ENCODE measurements around the gene KIF3C.

KIF3C gene

GRCh38 chr2:25896308-25896707, 86.0 kb downstream of the KIF3C start (continued):
- TF ChIP-seq ZNF518A (tag by site-specific recombination; conservative IDR thresholded peaks at IDR 0.05; ENCODE audit: low read depth) (peak; percentile 89), ZNF629 (tag by site-specific recombination; IDR thresholded peaks at IDR 0.05) (peak; percentile 29; the same call in 1 of the 2 replicates), ZNF623 (tag by site-specific recombination; IDR thresholded peaks at IDR 0.05) (peak; percentile 68), ZNF394 (tag by site-specific recombination; IDR thresholded peaks at IDR 0.05; ENCODE audit: borderline replicate concordance) (peak; percentile 92)

- CTCF ChIA-PET, result no interaction called here
Observed at GRCh38 chr2:25895610-25896009, 86.7 kb downstream of the KIF3C start.

GRCh38 chr2:25895018-25895417, 87.3 kb downstream of the KIF3C start:
- H3K27ac ChIP-seq (ENCODE audit: extremely low read depth, low read depth, low read length), result no peak overlapping the region
- no peaks in the 10 kb centered on the region for H3K4me1 ChIP-seq (ENCODE audit: control insufficient read depth, insufficient read depth, low read length)
- TF ChIP-seq SP7 (tag by site-specific recombination; IDR thresholded peaks at IDR 0.05) (peak; percentile 40; the same call in 1 of the 2 replicates), ZNF16 (tag by site-specific recombination; IDR thresholded peaks at IDR 0.05; ENCODE audit: low read depth) (no peak)
- no peak overlapping the region for H3K4me3 ChIP-seq (ENCODE audit: low read depth, low read length)
- ChIA-PET POLR2A (interaction anchor here (1.2 to 1.6 kb wide), 2 partner anchors 16 to 17 kb away, joined by 4 to 6 read pairs; partner anchors contain the start of gene ASXL2), CTCF (interaction anchor here (1.0 kb wide), 1 partner anchor 16 kb away, joined by 4 read pairs; the partner anchor contains the start of gene ASXL2)
- no peaks in the 10 kb centered on the region for H3K9me3 ChIP-seq (ENCODE audit: control insufficient read depth, insufficient read depth, low read depth, low read length)
- no peaks in the 10 kb centered on the region for H3K36me3 ChIP-seq (ENCODE audit: control insufficient read depth in 2 of 2, insufficient read depth in 1 of 2, low read length in 2 of 2)

More at GRCh38 chr2:25895610-25896009, 86.7 kb downstream of the KIF3C start:
- no peaks in the 10 kb centered on the region for H3K4me1 ChIP-seq (ENCODE audit: control insufficient read depth, insufficient read depth, low read length)
- H3K9me3 ChIP-seq (ENCODE audit: control insufficient read depth, insufficient read depth, low read depth, low read length), result no peaks in the 10 kb centered on the region
- TF ChIP-seq EGR2 (tag by site-specific recombination; IDR thresholded peaks at IDR 0.05; ENCODE audit: low read depth) (0 out of 2 replicates have a peak, but pooled peaks have one; percentile 17), PRDM10 (tag by site-specific recombination; IDR thresholded peaks at IDR 0.05) (peak; percentile 86), ZNF366 (tag by site-specific recombination; conservative IDR thresholded peaks at IDR 0.05) (0 out of 2 replicates have a peak, but pooled peaks have one; percentile 38), REPIN1 (tag by site-specific recombination; IDR thresholded peaks at IDR 0.05; ENCODE audit: low read depth) (no peak), ZFHX2 (tag by site-specific recombination; conservative IDR thresholded peaks at IDR 0.05) (peak; percentile 36)
- H3K36me3 ChIP-seq (ENCODE audit: control insufficient read depth in 2 of 2, insufficient read depth in 1 of 2, low read length in 2 of 2), result no peaks in the 10 kb centered on the region
- no peak overlapping the region for H3K27ac ChIP-seq (ENCODE audit: extremely low read depth, low read depth, low read length)
- H3K4me3 ChIP-seq (ENCODE audit: low read depth, low read length), result no peak overlapping the region
- POLR2A ChIA-PET, result interaction anchor here (0.6 to 1.6 kb wide), 2 partner anchors 13 to 17 kb away, joined by 6 read pairs; partner anchors contain the start of gene ASXL2

Measured in HEK293 (cell line).